ENCODE results near the gene MAP2. TPM values are rescaled to one million over a fixed set of nuclear protein-coding genes. Genes with fewer than 3 reads are reported as not detected.

The MAP2 gene
- total RNA-seq, 1 donor from 2014 or later = 6.9 TPM

GRCh38 chr2:209687323-209687969, 263.6 kb downstream of the MAP2 start:
- H3K36me3 Mint-ChIP-seq = no peaks in the 10 kb centered on the region
- TF ChIP-seq CTCF (IDR thresholded peaks at IDR 0.05; ENCODE audit: unreplicated experiment) = no peak
- no peak for DNase-seq (ENCODE audit: low spot score in 2 of 2, unreplicated experiment in 2 of 2)
- no peaks in the 10 kb centered on the region for H3K4me1 Mint-ChIP-seq
- H3K4me3 Mint-ChIP-seq = no peak overlapping the region
- no peaks in the 10 kb centered on the region for H3K27me3 Mint-ChIP-seq (ENCODE audit: low read depth)
- H3K9me3 Mint-ChIP-seq = no peaks in the 10 kb centered on the region
- H3K27ac Mint-ChIP-seq = no peak overlapping the region

- Mint-ChIP-seq H3K4me3 (no peak overlapping the region), H3K9me3 (peaks cover 1% of the 10 kb centered on the region), H3K4me1 (no peaks in the 10 kb centered on the region), H3K27me3 (ENCODE audit: low read depth) (no peaks in the 10 kb centered on the region), H3K36me3 (no peaks in the 10 kb centered on the region), H3K27ac (no peak overlapping the region)
- no peak for TF ChIP-seq CTCF (IDR thresholded peaks at IDR 0.05; ENCODE audit: unreplicated experiment)
- no peak for DNase-seq (ENCODE audit: low spot score in 2 of 2, unreplicated experiment in 2 of 2)
Measured at GRCh38 chr2:209688385-209688784, 264.5 kb downstream of the MAP2 start.

GRCh38 chr2:209690029-209690754, 266.3 kb downstream of the MAP2 start:
- Mint-ChIP-seq H3K9me3 (peaks cover 4% of the 10 kb centered on the region), H3K36me3 (no peaks in the 10 kb centered on the region), H3K4me3 (no peak overlapping the region), H3K4me1 (no peaks in the 10 kb centered on the region), H3K27ac (no peak overlapping the region), H3K27me3 (ENCODE audit: low read depth) (peaks cover 15% of the 10 kb centered on the region)
- TF ChIP-seq CTCF (IDR thresholded peaks at IDR 0.05; ENCODE audit: unreplicated experiment) = no peak
- DNase-seq (ENCODE audit: low spot score in 2 of 2, unreplicated experiment in 2 of 2) = no peak

- Mint-ChIP-seq H3K9me3 (peaks cover 4% of the 10 kb centered on the region), H3K27ac (no peak overlapping the region), H3K36me3 (no peaks in the 10 kb centered on the region), H3K4me1 (peaks cover 6% of the 10 kb centered on the region), H3K4me3 (no peak overlapping the region), H3K27me3 (ENCODE audit: low read depth) (peaks cover 21% of the 10 kb centered on the region)
- no peak for DNase-seq (ENCODE audit: low spot score in 2 of 2, unreplicated experiment in 2 of 2)
- no peak for TF ChIP-seq CTCF (IDR thresholded peaks at IDR 0.05; ENCODE audit: unreplicated experiment)
Measured at GRCh38 chr2:209694748-209695147, 270.9 kb downstream of the MAP2 start.

GRCh38 chr2:209696836-209697711, 273.2 kb downstream of the MAP2 start:
- TF ChIP-seq CTCF (IDR thresholded peaks at IDR 0.05; ENCODE audit: unreplicated experiment) = no peak
- no peak for DNase-seq (ENCODE audit: low spot score in 2 of 2, unreplicated experiment in 2 of 2)
- Mint-ChIP-seq H3K27ac (no peak overlapping the region), H3K9me3 (peaks cover 4% of the 10 kb centered on the region), H3K36me3 (no peaks in the 10 kb centered on the region), H3K4me3 (no peak overlapping the region), H3K4me1 (peaks cover 6% of the 10 kb centered on the region), H3K27me3 (ENCODE audit: low read depth) (peaks cover 21% of the 10 kb centered on the region)
